OCI-M2 (cell line): ENCODE results near the gene CCDC196.
"Not testable (repeated sequence)": the region's sequence is repeated elsewhere in the genome, so short reads cannot be mapped to it uniquely, and the experiment has no call there.

Experiments used
- DNase-seq: peaks from one replicate; lab custom pipeline; 2025; ENCODE audit not compliant: unreplicated experiment; lab: John Stamatoyannopoulos, UW

CCDC196 gene

GRCh38 chr14:66495218-66496098 is 9.3 kb downstream of the CCDC196 start:
- DNase-seq = peak; percentile 48

- DNase-seq = no peak
Observed at GRCh38 chr14:66496188-66496807, 10.1 kb downstream of the CCDC196 start.

GRCh38 chr14:66496911-66497310 is 10.7 kb downstream of the CCDC196 start:
- no peak for DNase-seq

GRCh38 chr14:66498311-66498710 is 12.1 kb downstream of the CCDC196 start:
- no peak for DNase-seq

- no peak for DNase-seq
Observed at GRCh38 chr14:66501592-66501991, 15.4 kb downstream of the CCDC196 start.

- not testable (repeated sequence) for DNase-seq
Observed at GRCh38 chr14:66502836-66503235, 16.7 kb downstream of the CCDC196 start.

GRCh38 chr14:66503532-66503931 is 17.4 kb downstream of the CCDC196 start:
- no peak for DNase-seq

- peak; percentile 94 for DNase-seq
Observed at GRCh38 chr14:66507181-66507721, 21.1 kb downstream of the CCDC196 start.

GRCh38 chr14:66507722-66508546 is 21.8 kb downstream of the CCDC196 start, which contains the start of gene GPHN:
Gene GPHN (plus strand): TSS chr14:66508147.
- peak; percentile 94 for DNase-seq

- no peak for DNase-seq
Observed at GRCh38 chr14:66508547-66508845, 22.3 kb downstream of the CCDC196 start.

GRCh38 chr14:66508846-66509621 is 22.9 kb downstream of the CCDC196 start:
- no peak for DNase-seq

GRCh38 chr14:66509874-66510273 is 23.7 kb downstream of the CCDC196 start:
- DNase-seq = no peak

- DNase-seq = no peak
Observed at GRCh38 chr14:66511849-66512248, 25.7 kb downstream of the CCDC196 start.

- DNase-seq = no peak
Observed at GRCh38 chr14:66514213-66514612, 28.0 kb downstream of the CCDC196 start.

GRCh38 chr14:66530526-66530925 is 44.4 kb downstream of the CCDC196 start:
- no peak for DNase-seq

- no peak for DNase-seq
Observed at GRCh38 chr14:66539034-66539433, 52.9 kb downstream of the CCDC196 start.

- DNase-seq = no peak
Observed at GRCh38 chr14:66540038-66540437, 53.9 kb downstream of the CCDC196 start.

GRCh38 chr14:66541627-66542026 is 55.5 kb downstream of the CCDC196 start:
- DNase-seq = no peak

- no peak for DNase-seq
Observed at GRCh38 chr14:66543996-66544395, 57.8 kb downstream of the CCDC196 start.

GRCh38 chr14:66545191-66545590 is 59.0 kb downstream of the CCDC196 start:
- not testable (repeated sequence) for DNase-seq

GRCh38 chr14:66545751-66546150 is 59.6 kb downstream of the CCDC196 start:
- not testable (repeated sequence) for DNase-seq
